OCI-LY3 (cell line): ENCODE data around the gene UBASH3A.

Experiments used
- CTCF ChIP-seq: fragments of 200-600, 300-600 bp; sonication (generic); IDR thresholded peaks from 2 replicates; pipeline ENCODE4 v1.5.1; 2014; ENCODE audit warnings: antibody characterized with exemption, low read length, low read depth
- EZH2phosphoT487 ChIP-seq: fragments of 200-600 bp; shearing (Covaris generic); IDR thresholded peaks from 2 replicates; pipeline ENCODE4 v1.6.1; 2018; ENCODE audit warnings: antibody characterized with exemption, mixed run types, low read depth

- TF ChIP-seq CTCF (no peak), EZH2phosphoT487 (no peak)
Measured at GRCh38 chr21:42403611-42404231, at the start of gene UBASH3A.
